Mesodermal cell (in vitro differentiated cells): Measurements from ENCODE around the gene NFIX.
"Not testable (repeated sequence)": the region's sequence is repeated elsewhere in the genome, so short reads cannot be mapped to it uniquely, and the experiment has no call there.

Experiments
- H3K27ac ChIP-seq: 2 replicates; pipeline ENCODE4 v1.7.0; 2013; ENCODE audit warnings: mild to moderate bottlenecking, low read depth, low read length, moderate library complexity; ENCODE audit not compliant: severe bottlenecking
- H3K36me3 ChIP-seq: 2 replicates; pipeline ENCODE4 v1.7.1; 2013; ENCODE audit warnings: mild to moderate bottlenecking, low read length, moderate library complexity; ENCODE audit not compliant: control insufficient read depth, insufficient read depth
- H3K4me1 ChIP-seq: one replicate; pipeline ENCODE4 v1.7.1; 2013; ENCODE audit warnings: mild to moderate bottlenecking, low read length; ENCODE audit not compliant: insufficient read depth, control insufficient read depth, poor library complexity, severe bottlenecking
- H3K4me3 ChIP-seq: 2 replicates; pipeline ENCODE4 v1.7.0; 2013; ENCODE audit warnings: low read length, control low read depth, mild to moderate bottlenecking; ENCODE audit not compliant: insufficient read depth, poor library complexity, severe bottlenecking; ENCODE audit errors: extremely low read depth
- H3K9me3 ChIP-seq: 2 replicates; pipeline ENCODE4 v1.7.1; 2013; ENCODE audit warnings: mild to moderate bottlenecking, low read length, moderate library complexity; ENCODE audit not compliant: control insufficient read depth
- WGBS, 2 experiments: methylation state at CpG; one replicate each; pipeline ENCODE4 v1.1.5; 2013; ENCODE audit warnings: missing lambda C conversion rate in 2 of 2; ENCODE audit not compliant: insufficient coverage in 2 of 2; 5-methylcytosine and 5-hydroxymethylcytosine counted together

NFIX gene

DNA sequence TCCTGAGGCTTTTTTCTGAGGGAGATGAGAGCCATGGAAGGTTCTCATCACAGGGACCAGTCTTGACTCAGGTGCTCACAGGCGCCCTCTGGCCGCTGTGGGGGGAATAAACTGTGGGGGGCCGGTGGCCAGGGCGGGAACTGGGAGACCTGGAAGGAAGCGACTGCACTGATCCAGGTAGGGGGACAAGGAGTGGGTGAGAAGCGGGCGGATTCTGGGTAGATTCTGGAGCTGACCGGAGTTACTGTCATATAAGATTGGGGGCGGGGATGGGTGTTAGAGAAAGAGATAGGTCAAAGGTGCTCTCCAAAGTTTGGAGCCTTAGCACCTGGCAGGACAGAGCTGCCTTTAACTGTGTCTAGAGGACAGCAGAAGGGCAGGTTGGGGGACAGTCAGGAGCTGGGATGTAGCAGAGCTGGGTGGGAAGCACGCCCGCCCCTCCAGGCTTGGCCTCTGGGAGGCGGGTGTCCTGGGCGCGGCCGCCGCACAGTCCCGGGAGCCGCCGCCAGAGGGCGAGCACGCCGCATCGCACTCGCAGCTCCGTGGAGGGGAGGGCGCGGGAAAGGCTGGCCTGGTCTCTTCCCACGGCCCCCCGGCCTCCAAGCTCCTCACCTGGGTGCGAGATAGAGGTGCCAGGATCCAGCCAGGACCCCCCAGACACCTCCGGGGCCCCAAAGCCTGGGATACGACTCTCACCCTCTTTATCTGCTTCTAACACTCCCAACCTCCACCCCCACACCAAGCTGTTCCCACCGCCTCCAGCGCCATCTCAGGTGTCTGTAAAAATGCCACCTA lies 30.1 kb upstream of the NFIX start:
- peak overlapping the region; percentile 25 for H3K4me3 ChIP-seq
- no peak overlapping the region for H3K27ac ChIP-seq
- WGBS, 2 experiments, result 4 to 5% methylated on average over 32 to 33 of the region's 34 CpGs
- no peaks in the 10 kb centered on the region for H3K36me3 ChIP-seq
- H3K9me3 ChIP-seq, result no peaks in the 10 kb centered on the region
- peaks cover 6% of the 10 kb centered on the region for H3K4me1 ChIP-seq

DNA sequence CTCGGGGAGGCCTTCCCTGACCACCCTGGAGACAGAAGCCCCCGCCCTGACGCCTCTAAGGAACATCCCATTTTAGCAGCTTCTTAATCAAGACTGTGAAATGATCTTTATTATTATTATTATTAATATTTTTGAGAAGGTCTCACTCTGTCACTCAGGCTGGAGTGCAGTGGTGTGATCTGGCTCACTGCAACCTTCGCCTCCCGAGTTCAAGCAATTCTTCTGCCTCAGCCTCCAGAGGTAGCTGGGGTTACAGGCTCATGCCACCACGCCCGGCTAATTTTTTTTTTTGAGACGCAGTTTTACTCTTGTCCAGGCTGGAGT lies 29.5 kb upstream of the NFIX start:
- Histone ChIP-seq H3K27ac (no peak overlapping the region), H3K9me3 (no peaks in the 10 kb centered on the region), H3K36me3 (no peaks in the 10 kb centered on the region), H3K4me1 (peaks cover 6% of the 10 kb centered on the region), H3K4me3 (no peak overlapping the region)
- 91 to 93% methylated on average over 5 of the region's 8 CpGs for WGBS, 2 experiments

DNA sequence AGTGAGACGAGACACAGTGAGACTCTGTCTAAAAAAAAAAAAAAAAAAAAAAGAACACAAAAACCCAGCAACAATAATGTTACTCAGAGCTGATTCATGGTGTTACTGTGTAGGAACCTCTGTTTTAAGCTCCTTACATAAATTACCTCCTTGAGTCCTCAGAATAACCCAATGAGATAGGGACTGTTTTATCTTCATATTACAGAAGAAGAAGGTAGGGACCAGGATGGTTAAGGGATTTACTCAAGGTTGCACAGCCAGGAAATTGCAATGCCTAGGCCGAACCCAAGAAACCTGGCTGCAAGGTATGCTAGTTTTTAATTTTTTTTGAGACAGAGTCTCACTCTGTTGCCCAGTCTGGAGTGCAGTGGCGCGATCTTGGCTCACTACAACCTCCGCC lies 27.4 kb upstream of the NFIX start:
- Histone ChIP-seq H3K36me3 (no peaks in the 10 kb centered on the region), H3K4me3 (no peak overlapping the region), H3K9me3 (no peaks in the 10 kb centered on the region), H3K27ac (no peak overlapping the region), H3K4me1 (peaks cover 6% of the 10 kb centered on the region)
- WGBS, 2 experiments, result 98 to 100% methylated on average over 3 to 4 of the region's 5 CpGs

DNA sequence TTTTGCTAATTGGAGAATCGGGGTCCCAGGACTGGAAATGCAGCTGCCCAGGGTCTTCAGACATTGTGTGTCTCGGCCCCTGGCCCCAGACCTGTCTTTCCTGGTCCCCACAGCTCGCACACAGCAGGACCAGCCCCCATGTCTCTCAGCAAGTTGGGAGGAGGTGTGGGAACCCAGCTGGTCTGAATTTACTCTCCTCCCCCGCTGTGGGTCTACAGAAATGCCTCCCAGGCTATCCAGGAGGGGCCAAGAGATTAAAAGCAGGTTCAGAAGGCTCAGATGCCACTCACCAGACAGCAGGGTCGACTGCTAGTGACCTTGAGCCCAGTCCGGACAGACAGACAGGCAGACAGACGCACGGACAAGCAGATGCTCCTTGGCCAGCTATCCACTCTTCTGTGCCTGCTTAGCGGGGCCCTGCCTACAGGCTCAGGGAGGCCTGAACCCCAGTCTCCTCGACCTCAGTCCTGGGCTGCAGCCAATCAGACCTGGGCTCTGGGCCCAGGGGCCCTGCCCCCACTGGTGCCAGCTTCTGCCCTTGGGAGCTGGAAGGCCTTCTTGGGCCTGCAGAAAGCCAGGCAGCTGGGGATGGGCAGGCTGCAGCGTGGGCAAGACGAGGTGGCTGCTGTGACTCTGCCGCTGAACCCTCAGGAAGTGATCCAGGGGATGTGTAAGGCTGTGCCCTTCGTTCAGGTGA lies 25.8 kb upstream of the NFIX start, which contains the start of gene DAND5:
Gene DAND5, plus strand, starts transcription at position 285 of the 697 bp plus-strand sequence. Its CDS starts 85 bp downstream, at position 370.
- H3K9me3 ChIP-seq, result no peaks in the 10 kb centered on the region
- H3K4me1 ChIP-seq, result peaks cover 6% of the 10 kb centered on the region
- H3K4me3 ChIP-seq, result no peak within 1 kb of the TSS
- no peak within 1 kb of the TSS for H3K27ac ChIP-seq
- H3K36me3 ChIP-seq, result no peaks in the 10 kb centered on the region
- WGBS, 2 experiments, result 71 to 76% methylated on average over 13 to 14 of the region's 14 CpGs

DNA sequence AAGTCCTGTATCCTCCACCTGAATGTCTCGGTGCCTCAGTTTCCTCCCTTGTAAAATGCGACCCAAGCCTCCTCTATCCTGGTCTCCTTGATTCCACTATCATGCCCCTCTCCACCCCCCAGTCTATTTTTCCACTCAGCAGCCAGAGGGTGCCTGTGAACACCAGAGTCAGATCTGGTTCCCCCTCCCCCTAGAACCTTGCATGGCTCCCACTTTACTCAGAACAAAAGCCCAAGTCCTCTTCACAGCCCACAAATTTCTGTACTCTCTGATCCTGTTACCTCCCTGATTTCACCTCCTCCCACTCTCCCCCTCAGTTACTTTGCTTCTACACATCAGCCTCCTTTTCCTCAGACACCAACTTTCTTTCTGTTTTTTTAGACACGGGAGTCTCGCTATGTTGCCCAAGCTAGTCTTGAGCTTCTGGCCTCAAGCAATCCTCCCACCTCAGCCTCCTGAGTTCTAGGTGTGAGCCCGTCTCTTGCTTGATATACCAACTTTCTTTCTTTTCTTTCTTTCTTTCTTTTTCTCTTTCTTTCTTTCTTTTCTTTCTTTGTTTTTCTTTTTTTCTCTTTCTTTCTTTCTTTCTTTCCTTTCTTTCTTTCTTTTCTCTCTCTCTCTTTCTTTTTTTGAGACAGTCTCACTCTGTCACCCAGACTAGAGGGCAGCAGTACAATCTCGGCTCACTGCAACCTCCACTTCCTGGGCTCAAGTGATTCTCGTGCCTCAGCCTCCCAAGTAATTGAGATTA lies 25.0 kb upstream of the NFIX start:
- no peaks in the 10 kb centered on the region for H3K36me3 ChIP-seq
- H3K9me3 ChIP-seq, result no peaks in the 10 kb centered on the region
- no peak overlapping the region for H3K27ac ChIP-seq
- H3K4me1 ChIP-seq, result peaks cover 5% of the 10 kb centered on the region
- H3K4me3 ChIP-seq, result no peak overlapping the region
- 89 to 98% methylated on average over 4 to 7 of the region's 7 CpGs for WGBS, 2 experiments

DNA sequence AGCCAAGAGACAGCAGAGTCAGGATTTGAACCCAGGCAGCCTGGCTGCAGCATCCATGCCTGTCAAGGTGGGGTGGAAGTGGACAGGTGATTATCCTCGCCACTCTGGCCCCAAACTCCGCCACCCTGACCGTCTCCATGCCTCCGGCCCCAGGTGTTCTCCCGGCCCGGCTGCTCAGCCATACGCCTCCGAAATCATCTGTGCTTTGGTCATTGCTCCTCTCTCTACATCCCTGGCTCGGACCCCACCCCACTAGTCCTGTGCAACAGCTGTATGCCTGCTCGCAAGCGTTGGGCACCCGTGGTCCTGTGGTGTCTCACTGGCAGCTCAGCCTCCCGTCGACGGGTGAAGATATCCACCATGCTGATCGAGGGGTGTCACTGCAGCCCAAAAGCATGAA lies 22.0 kb upstream of the NFIX start:
- Histone ChIP-seq H3K27ac (no peak overlapping the region), H3K4me3 (no peak overlapping the region), H3K9me3 (no peaks in the 10 kb centered on the region), H3K4me1 (no peaks in the 10 kb centered on the region), H3K36me3 (no peaks in the 10 kb centered on the region)
- 93 to 94% methylated on average over 13 to 16 of the region's 16 CpGs for WGBS, 2 experiments

DNA sequence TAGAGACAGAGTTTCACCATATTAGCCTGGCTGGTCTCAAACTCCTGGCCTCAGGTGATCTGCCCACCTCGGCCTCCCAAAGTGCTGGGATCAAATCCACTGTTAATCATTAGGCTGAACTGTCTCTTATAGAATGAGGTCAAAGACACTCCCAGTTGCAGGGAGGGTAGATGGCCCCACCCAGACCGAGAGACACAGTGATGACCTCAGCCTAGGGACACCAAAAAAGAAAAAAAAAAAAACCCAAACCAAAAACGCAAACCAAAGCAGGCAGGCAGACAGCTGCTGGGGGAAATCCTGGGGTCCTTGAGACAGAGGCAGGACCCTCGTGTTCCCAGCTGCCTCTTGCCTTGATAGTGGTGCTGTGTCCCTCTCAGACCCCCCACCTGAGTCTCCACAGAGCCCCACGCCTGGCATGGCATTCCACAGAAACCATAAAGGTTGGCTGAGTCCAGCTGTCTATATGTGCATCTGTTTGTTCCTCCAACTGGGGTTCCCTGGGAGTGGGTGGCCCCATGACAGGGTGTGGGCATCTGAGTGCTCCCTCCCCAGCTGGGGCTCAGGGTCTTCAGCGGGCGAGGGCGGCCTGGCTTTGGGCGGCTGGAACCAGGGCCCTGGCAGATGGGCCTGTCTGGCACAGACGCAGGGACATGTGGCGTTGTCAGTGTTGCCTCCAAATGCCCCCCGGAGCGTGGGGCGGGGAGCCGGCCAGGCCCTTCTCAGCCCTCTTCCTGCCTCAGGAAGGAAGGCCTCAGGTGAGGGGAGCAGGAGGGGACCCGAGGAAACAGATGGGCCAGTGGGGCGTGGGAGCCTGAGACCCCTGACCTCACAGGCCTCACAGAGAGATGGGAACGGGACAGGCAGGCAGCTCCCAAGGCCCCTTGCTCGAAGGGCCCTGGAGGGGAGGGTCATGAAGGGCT lies 20.7 kb upstream of the NFIX start:
- H3K9me3 ChIP-seq, result no peaks in the 10 kb centered on the region
- no peak overlapping the region for H3K4me3 ChIP-seq
- H3K4me1 ChIP-seq, result no peaks in the 10 kb centered on the region
- no peaks in the 10 kb centered on the region for H3K36me3 ChIP-seq
- H3K27ac ChIP-seq, result no peak overlapping the region
- 74 to 79% methylated on average over 13 to 15 of the region's 19 CpGs for WGBS, 2 experiments

DNA sequence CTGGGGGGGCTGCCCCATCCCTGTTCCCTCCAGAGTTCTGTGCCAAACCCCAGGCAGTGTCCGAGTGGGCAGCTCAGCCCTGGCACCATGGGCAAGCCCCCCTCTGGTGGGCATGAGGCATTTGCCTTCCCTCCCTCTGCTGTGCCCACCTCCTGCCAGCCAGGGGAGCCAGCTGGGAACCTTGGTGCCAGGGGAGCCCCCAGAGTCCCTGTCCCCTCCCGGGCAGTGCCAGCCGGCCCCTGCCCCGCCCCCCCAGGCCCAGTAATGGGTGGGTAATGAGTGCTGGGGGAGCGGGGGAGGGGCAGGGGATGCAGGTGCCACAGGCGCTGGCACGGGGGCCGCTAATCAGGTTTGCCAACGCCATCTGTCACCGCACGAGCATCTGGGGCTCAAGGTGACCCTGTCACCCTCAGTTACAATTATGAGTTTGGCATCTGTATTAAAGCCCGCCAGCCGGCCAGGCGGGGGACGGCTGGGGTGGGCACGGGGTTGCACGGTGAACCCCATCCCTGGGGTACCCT lies 20.0 kb upstream of the NFIX start:
- Histone ChIP-seq H3K36me3 (no peaks in the 10 kb centered on the region), H3K27ac (no peak overlapping the region), H3K4me3 (no peak overlapping the region), H3K4me1 (no peaks in the 10 kb centered on the region), H3K9me3 (no peaks in the 10 kb centered on the region)
- WGBS, 2 experiments, result 89 to 91% methylated on average over 12 to 16 of the region's 17 CpGs

DNA sequence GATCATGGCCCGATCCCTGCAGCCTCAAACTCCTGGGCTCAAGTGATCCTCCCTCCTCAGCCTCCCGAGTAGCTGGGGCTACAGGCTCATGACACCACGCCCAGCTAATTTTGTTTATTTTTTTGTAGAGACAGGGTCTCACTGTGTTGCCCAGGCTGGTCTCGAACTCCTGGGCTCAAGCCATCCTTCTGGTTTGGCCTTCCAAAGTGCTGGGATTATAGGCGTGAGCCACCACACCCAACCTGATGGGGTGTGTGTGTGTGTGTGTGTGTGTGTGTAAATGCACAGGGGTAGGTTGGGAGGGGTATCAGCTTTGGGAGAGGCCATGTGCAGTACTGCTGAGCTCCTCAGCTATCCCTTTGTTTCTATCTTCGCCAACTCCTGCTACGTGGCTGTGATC lies 19.2 kb upstream of the NFIX start:
- H3K36me3 ChIP-seq, H3K4me3 ChIP-seq, H3K27ac ChIP-seq, H3K4me1 ChIP-seq, H3K9me3 ChIP-seq: not testable (repeated sequence)
- WGBS, 2 experiments, result 77 to 83% methylated on average over 6 to 7 of the region's 7 CpGs

DNA sequence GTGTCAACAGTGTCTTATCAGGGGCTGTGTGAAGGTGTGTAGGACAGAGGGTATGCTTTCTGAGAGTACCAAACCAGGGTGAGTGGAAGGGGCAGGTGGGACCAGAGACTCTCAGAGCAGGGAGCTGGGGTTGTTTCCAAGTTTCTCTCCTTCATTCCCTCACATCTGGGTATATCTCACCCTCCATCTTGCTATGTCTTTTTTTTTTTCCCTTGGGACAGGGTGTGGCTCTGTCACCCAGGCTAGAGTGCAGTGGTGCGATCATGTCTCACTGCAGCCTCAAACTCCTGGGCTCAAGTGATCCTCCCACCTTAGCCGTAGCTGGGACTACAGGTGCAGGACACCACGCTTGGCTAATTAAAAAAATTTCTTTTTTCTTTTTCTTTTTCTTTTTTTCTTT lies 15.3 kb upstream of the NFIX start:
- WGBS, 2 experiments, result 87 to 95% methylated on average over 3 of the region's 3 CpGs
- no peak overlapping the region for H3K4me3 ChIP-seq
- H3K27ac ChIP-seq, result no peak overlapping the region
- no peaks in the 10 kb centered on the region for H3K36me3 ChIP-seq
- no peaks in the 10 kb centered on the region for H3K9me3 ChIP-seq
- no peaks in the 10 kb centered on the region for H3K4me1 ChIP-seq
